ACC112 (cell line): ENCODE data around the gene HOXC4.
A peak's percentile ranks its signal among the peaks of the same experiment; 100 is the strongest.

Experiments used
- H2AFZ ChIP-seq: fragments of 200-600 bp; sonication (generic); one replicate; pipeline ENCODE4 v1.6.0; 2017; ENCODE audit warnings: antibody characterized with exemption, low read length; ENCODE audit not compliant: unreplicated experiment
- H3K27ac ChIP-seq: fragments of 200-600 bp; sonication (generic); 2 replicates; pipeline ENCODE4 v1.5.1; 2014; ENCODE audit warnings: low read depth, mild to moderate bottlenecking, antibody characterized with exemption, low read length, moderate library complexity
- H3K27me3 ChIP-seq: fragments of 200-600 bp; sonication (generic); 2 replicates; pipeline ENCODE4 v1.6.1; 2014; ENCODE audit warnings: mild to moderate bottlenecking, antibody characterized with exemption, low read length, moderate library complexity, mixed read lengths; ENCODE audit not compliant: insufficient read depth
- H3K36me3 ChIP-seq: fragments of 200-600 bp; sonication (generic); 2 replicates; pipeline ENCODE4 v1.6.1; 2016; ENCODE audit warnings: mild to moderate bottlenecking, antibody characterized with exemption, low read length, moderate library complexity, mixed read lengths; ENCODE audit not compliant: insufficient read depth
- H3K4me1 ChIP-seq: fragments of 200-600 bp; sonication (generic); one replicate; pipeline ENCODE4 v1.6.1; 2016; ENCODE audit warnings: low read length, mixed read lengths; ENCODE audit not compliant: insufficient read depth, unreplicated experiment, control insufficient read depth
- H3K4me3 ChIP-seq: fragments of 200-600 bp; sonication (generic); 2 replicates; pipeline ENCODE4 v1.5.1; 2014; ENCODE audit warnings: mild to moderate bottlenecking, low read depth, low read length
- H3K79me2 ChIP-seq: fragments of 200-600 bp; sonication (generic); one replicate; pipeline ENCODE4 v1.6.0; 2016; ENCODE audit warnings: low read length; ENCODE audit not compliant: control insufficient read depth, unreplicated experiment, insufficient read depth

HOXC4 gene

GRCh38 chr12:54045868-54046521 lies 7.6 kb upstream of the HOXC4 start:
- H3K27me3 ChIP-seq: no peaks in the 10 kb centered on the region
- H3K4me1 ChIP-seq: no peaks in the 10 kb centered on the region
- H3K36me3 ChIP-seq: no peaks in the 10 kb centered on the region
- no peak overlapping the region for H3K4me3 ChIP-seq
- H2AFZ ChIP-seq: no peak overlapping the region
- no peak overlapping the region for H3K27ac ChIP-seq
- no peaks in the 10 kb centered on the region for H3K79me2 ChIP-seq

GRCh38 chr12:54046809-54047159 lies 6.9 kb upstream of the HOXC4 start:
- no peaks in the 10 kb centered on the region for H3K79me2 ChIP-seq
- H3K4me3 ChIP-seq: no peak overlapping the region
- H3K4me1 ChIP-seq: no peaks in the 10 kb centered on the region
- no peak overlapping the region for H3K27ac ChIP-seq
- H2AFZ ChIP-seq: no peak overlapping the region
- H3K27me3 ChIP-seq: no peaks in the 10 kb centered on the region
- no peaks in the 10 kb centered on the region for H3K36me3 ChIP-seq

- Histone ChIP-seq H3K27me3 (no peaks in the 10 kb centered on the region), H3K4me3 (no peak overlapping the region), H3K27ac (no peak overlapping the region), H2AFZ (no peak overlapping the region), H3K36me3 (no peaks in the 10 kb centered on the region), H3K79me2 (no peaks in the 10 kb centered on the region), H3K4me1 (peaks cover under 1% of the 10 kb centered on the region)
Measured at GRCh38 chr12:54047160-54047963, 6.3 kb upstream of the HOXC4 start.

GRCh38 chr12:54047964-54048303 lies 5.7 kb upstream of the HOXC4 start:
- Histone ChIP-seq H3K36me3 (no peaks in the 10 kb centered on the region), H3K79me2 (no peaks in the 10 kb centered on the region), H3K27ac (no peak overlapping the region), H3K4me3 (no peak overlapping the region), H3K27me3 (no peaks in the 10 kb centered on the region), H2AFZ (no peak overlapping the region), H3K4me1 (peaks cover 6% of the 10 kb centered on the region)

GRCh38 chr12:54048406-54049093 lies 5.1 kb upstream of the HOXC4 start:
- no peak overlapping the region for H2AFZ ChIP-seq
- H3K27ac ChIP-seq: no peak overlapping the region
- H3K79me2 ChIP-seq: no peaks in the 10 kb centered on the region
- H3K36me3 ChIP-seq: no peaks in the 10 kb centered on the region
- H3K4me1 ChIP-seq: peaks cover 9% of the 10 kb centered on the region
- no peaks in the 10 kb centered on the region for H3K27me3 ChIP-seq
- no peak overlapping the region for H3K4me3 ChIP-seq

- Histone ChIP-seq H3K4me3 (no peak overlapping the region), H2AFZ (no peak overlapping the region), H3K27ac (no peak overlapping the region), H3K4me1 (peaks cover 9% of the 10 kb centered on the region), H3K27me3 (no peaks in the 10 kb centered on the region), H3K79me2 (peaks cover 5% of the 10 kb centered on the region), H3K36me3 (no peaks in the 10 kb centered on the region)
Measured at GRCh38 chr12:54049108-54049507, 4.5 kb upstream of the HOXC4 start.

- no peak overlapping the region for H2AFZ ChIP-seq
- no peaks in the 10 kb centered on the region for H3K36me3 ChIP-seq
- no peak overlapping the region for H3K27ac ChIP-seq
- H3K79me2 ChIP-seq: peaks cover 13% of the 10 kb centered on the region
- peaks cover 11% of the 10 kb centered on the region for H3K4me1 ChIP-seq
- H3K4me3 ChIP-seq: no peak overlapping the region
- H3K27me3 ChIP-seq: no peaks in the 10 kb centered on the region
Measured at GRCh38 chr12:54050482-54050810, 3.2 kb upstream of the HOXC4 start.

GRCh38 chr12:54051026-54051842 lies 2.4 kb upstream of the HOXC4 start:
- peaks cover 13% of the 10 kb centered on the region for H3K79me2 ChIP-seq
- no peaks in the 10 kb centered on the region for H3K27me3 ChIP-seq
- H2AFZ ChIP-seq: no peak overlapping the region
- H3K4me3 ChIP-seq: no peak overlapping the region
- H3K36me3 ChIP-seq: no peaks in the 10 kb centered on the region
- H3K4me1 ChIP-seq: peaks cover 18% of the 10 kb centered on the region
- H3K27ac ChIP-seq: no peak overlapping the region

GRCh38 chr12:54051874-54052437 lies 1.7 kb upstream of the HOXC4 start:
- Histone ChIP-seq H3K27me3 (no peaks in the 10 kb centered on the region), H3K4me1 (peaks cover 18% of the 10 kb centered on the region), H3K79me2 (peaks cover 13% of the 10 kb centered on the region), H3K4me3 (no peak overlapping the region), H3K27ac (no peak overlapping the region), H2AFZ (no peak overlapping the region), H3K36me3 (no peaks in the 10 kb centered on the region)

- peaks cover 13% of the 10 kb centered on the region for H3K79me2 ChIP-seq
- H3K4me1 ChIP-seq: peaks cover 18% of the 10 kb centered on the region
- no peaks in the 10 kb centered on the region for H3K27me3 ChIP-seq
- H3K27ac ChIP-seq: peak overlapping the region; percentile 16; the same call in 1 of the 2 replicates
- H2AFZ ChIP-seq: peak overlapping the region; percentile 96
- no peaks in the 10 kb centered on the region for H3K36me3 ChIP-seq
- peak overlapping the region; percentile 90 for H3K4me3 ChIP-seq
Measured at GRCh38 chr12:54052438-54053002, 1.1 kb upstream of the HOXC4 start.
